Measurements from ENCODE around the gene TCF25.
A peak's percentile ranks its signal among the peaks of the same experiment; 100 is the strongest.

TCF25 gene

GRCh38 chr16:89919535-89920406 is 46.4 kb downstream of the TCF25 start:
- no peak for DNase-seq (ENCODE audit: low read depth)
- TF ChIP-seq CTCF (IDR thresholded peaks at IDR 0.05; ENCODE audit: low read length, missing control alignments): no peak
- H3K4me3 ChIP-seq (replicated peaks; ENCODE audit: low read depth, low read length): no peak overlapping the region

GRCh38 chr16:89920723-89921122 is 47.3 kb downstream of the TCF25 start:
- no peak overlapping the region for H3K4me3 ChIP-seq (replicated peaks; ENCODE audit: low read depth, low read length)
- no peak for TF ChIP-seq CTCF (IDR thresholded peaks at IDR 0.05; ENCODE audit: low read length, missing control alignments)
- no peak for DNase-seq (ENCODE audit: low read depth)

GRCh38 chr16:89921131-89921701 is 47.8 kb downstream of the TCF25 start:
- peak overlapping the region; percentile 83 for H3K4me3 ChIP-seq (replicated peaks; ENCODE audit: low read depth, low read length)
- no peak for DNase-seq (ENCODE audit: low read depth)
- no peak for TF ChIP-seq CTCF (IDR thresholded peaks at IDR 0.05; ENCODE audit: low read length, missing control alignments)

GRCh38 chr16:89921702-89922476 is 48.5 kb downstream of the TCF25 start:
- peak overlapping the region; percentile 83 for H3K4me3 ChIP-seq (replicated peaks; ENCODE audit: low read depth, low read length)
- DNase-seq (ENCODE audit: low read depth): peak; percentile 93
- no peak for TF ChIP-seq CTCF (IDR thresholded peaks at IDR 0.05; ENCODE audit: low read length, missing control alignments)

- TF ChIP-seq CTCF (IDR thresholded peaks at IDR 0.05; ENCODE audit: low read length, missing control alignments): no peak
- peak overlapping the region; percentile 83 for H3K4me3 ChIP-seq (replicated peaks; ENCODE audit: low read depth, low read length)
- DNase-seq (ENCODE audit: low read depth): peak; percentile 90
These were observed 49.1 kb downstream of the TCF25 start for GRCh38 chr16:89922477-89922883.

GRCh38 chr16:89922884-89923639 is 49.7 kb downstream of the TCF25 start, which contains the start of gene TUBB3:
Gene TUBB3, plus strand, starts transcription at chr16:89923342. Its CDS starts 60 bp downstream, at chr16:89923402.
- DNase-seq (ENCODE audit: low read depth): peak; percentile 82
- no peak for TF ChIP-seq CTCF (IDR thresholded peaks at IDR 0.05; ENCODE audit: low read length, missing control alignments)
- peak within 1 kb of the TSS; percentile 83 for H3K4me3 ChIP-seq (replicated peaks; ENCODE audit: low read depth, low read length)

Data from fibroblast of pulmonary artery (primary cell).